Peyer's patch (tissue), 4 donors: ENCODE data around the gene ZNF587B.
"Not testable (repeated sequence)": the region's sequence is repeated elsewhere in the genome, so short reads cannot be mapped to it uniquely, and the experiment has no call there.

Experiments
- CTCF ChIP-seq, 6 experiments: fragments of 450-650 bp in 4 of 6; fragments of 200-600 bp in 2 of 6; sonication (generic) in 1 of 6; IDR thresholded peaks; one replicate each; pipeline ENCODE4 v1.5.1; 2017 to 2019; ENCODE audit warnings: antibody characterized with exemption in 6 of 6, mild to moderate bottlenecking in 3 of 6, moderate library complexity in 1 of 6
- POLR2A ChIP-seq, 2 donors: fragments of 450-650 bp; IDR thresholded peaks; one replicate each; pipeline ENCODE4 v1.5.1; 2017; ENCODE audit warnings: antibody characterized with exemption in 2 of 2, mild to moderate bottlenecking in 2 of 2, moderate library complexity in 2 of 2

- not testable (repeated sequence) for TF ChIP-seq CTCF, POLR2A (IDR thresholded peaks at IDR 0.05)
Observed at GRCh38 chr19:57847164-57847563, 17.1 kb downstream of the ZNF587B start.
